GM23338 (cell line): ENCODE data around the gene CLCN6. TPM values are rescaled to one million over a fixed set of nuclear protein-coding genes. Genes with fewer than 3 reads are reported as not detected.

Experiments
- ATAC-seq: fragments of 200-7000 bp; cut with Tn5 transposase; 3 replicates; pipeline ENCODE4 v1.9.1; 2020
- DNase-seq: peaks from one replicate; pipeline ENCODE4 v3.0.0-alpha.2; 2015; ENCODE audit warnings: low spot score
- H2AFZ ChIP-seq: fragments of 200-600 bp; sonication (generic); 2 replicates; pipeline ENCODE4 v1.8.0; 2016; ENCODE audit warnings: antibody characterized with exemption, mild to moderate bottlenecking, moderate library complexity
- H3F3A ChIP-seq: fragments of 200-600 bp; sonication (generic); replicated peaks from 2 replicates; pipeline ENCODE4 v1.8.0; 2017; ENCODE audit warnings: antibody characterized with exemption, mixed run types, low read depth
- H3K27ac ChIP-seq: fragments of 200-600 bp; sonication (generic); 2 replicates; pipeline ENCODE4 v1.6.1; 2016; ENCODE audit warnings: low read depth
- H3K27me3 ChIP-seq: fragments of 200-600 bp; sonication (generic); 2 replicates; pipeline ENCODE4 v1.8.0; 2016; ENCODE audit warnings: mild to moderate bottlenecking, mixed run types, moderate library complexity; ENCODE audit not compliant: insufficient read depth
- H3K36me3 ChIP-seq: fragments of 200-600 bp; sonication (generic); 2 replicates; pipeline ENCODE4 v1.8.0; 2016; ENCODE audit warnings: mild to moderate bottlenecking; ENCODE audit not compliant: insufficient read depth
- H3K4me1 ChIP-seq: fragments of 200-600 bp; sonication (generic); 2 replicates; pipeline ENCODE4 v1.8.0; 2016; ENCODE audit warnings: mild to moderate bottlenecking, moderate library complexity; ENCODE audit not compliant: insufficient read depth
- H3K4me2 ChIP-seq: fragments of 200-600 bp; sonication (generic); 2 replicates; pipeline ENCODE4 v1.7.1; 2017; ENCODE audit warnings: mixed run types
- H3K4me3 ChIP-seq: fragments of 200-600 bp; sonication (generic); 2 replicates; pipeline ENCODE4 v1.6.1; 2016; ENCODE audit warnings: mixed run types
- H3K79me2 ChIP-seq: fragments of 200-600 bp; sonication (generic); replicated peaks from 2 replicates; pipeline ENCODE4 v1.8.0; 2017; ENCODE audit warnings: mild to moderate bottlenecking; ENCODE audit not compliant: insufficient read depth
- H3K9me2 ChIP-seq: fragments of 200-600 bp; sonication (generic); 2 replicates; pipeline ENCODE4 v1.8.0; 2017; ENCODE audit not compliant: insufficient read depth
- H4K20me1 ChIP-seq: fragments of 200-600 bp; sonication (generic); replicated peaks from 2 replicates; pipeline ENCODE4 v1.8.0; 2017; ENCODE audit warnings: mild to moderate bottlenecking; ENCODE audit not compliant: insufficient read depth
- H3K27ac Mint-ChIP-seq: 2 replicates; pipeline ENCODE4 v1.8.0; 2020; ENCODE audit warnings: inconsistent platforms, mild to moderate bottlenecking, moderate library complexity, mixed read lengths
- H3K27me3 Mint-ChIP-seq: 3 replicates; pipeline ENCODE4 v1.8.0; 2022; ENCODE audit warnings: low read depth, mild to moderate bottlenecking, moderate library complexity, mixed read lengths, inconsistent platforms; ENCODE audit not compliant: insufficient read depth, poor library complexity
- H3K36me3 Mint-ChIP-seq: 3 replicates; pipeline ENCODE4 v1.8.0; 2021; ENCODE audit warnings: low read depth, mild to moderate bottlenecking, inconsistent platforms, moderate library complexity, mixed read lengths
- H3K4me1 Mint-ChIP-seq: 3 replicates; pipeline ENCODE4 v1.8.0; 2020; ENCODE audit warnings: mild to moderate bottlenecking, inconsistent platforms, mixed read lengths
- H3K4me3 Mint-ChIP-seq: 3 replicates; pipeline ENCODE4 v1.8.0; 2021; ENCODE audit warnings: moderate library complexity, mild to moderate bottlenecking, inconsistent platforms, mixed read lengths
- H3K9me3 Mint-ChIP-seq: 3 replicates; pipeline ENCODE4 v1.8.0; 2020; ENCODE audit warnings: moderate library complexity, mild to moderate bottlenecking, inconsistent platforms, mixed read lengths
- CREB1 ChIP-seq: fragments of 250-450 bp; sonication (Bioruptor Pico); IDR thresholded peaks from 2 replicates; pipeline ENCODE4 v1.5.0; 2020; ENCODE audit warnings: low read depth, mild to moderate bottlenecking, moderate library complexity
- CTCF ChIP-seq, 2 experiments: fragments of 200-600 bp in 1 of 2; sonication (generic) in 1 of 2; conservative IDR thresholded peaks; 2 replicates each; pipeline versions ENCODE4 v1.5.1 to v1.6.1; 2016 to 2017; ENCODE audit warnings: antibody characterized with exemption in 2 of 2, low read depth in 2 of 2, mild to moderate bottlenecking in 2 of 2, moderate library complexity in 1 of 2
- ETS1 ChIP-seq: IDR thresholded peaks from 2 replicates; pipeline ENCODE4 v1.6.1; 2016; ENCODE audit warnings: antibody characterized with exemption
- EZH2 ChIP-seq: fragments of 200-600 bp; sonication (generic); IDR thresholded peaks from one replicate; pipeline ENCODE4 v1.8.0; 2017; ENCODE audit warnings: antibody characterized with exemption, mild to moderate bottlenecking, low read depth; ENCODE audit not compliant: unreplicated experiment
- EZH2phosphoT487 ChIP-seq: fragments of 200-600 bp; sonication (generic); IDR thresholded peaks from one replicate; pipeline ENCODE4 v1.8.1; 2018; ENCODE audit warnings: antibody characterized with exemption; ENCODE audit not compliant: unreplicated experiment
- JUNB ChIP-seq: IDR thresholded peaks from one replicate; pipeline ENCODE4 v1.6.1; 2016; ENCODE audit warnings: antibody characterized with exemption; ENCODE audit not compliant: unreplicated experiment
- NANOG ChIP-seq: IDR thresholded peaks from 2 replicates; pipeline ENCODE4 v1.6.1; 2016; ENCODE audit warnings: antibody characterized with exemption, borderline replicate concordance
- POLR2AphosphoS5 ChIP-seq: IDR thresholded peaks from 2 replicates; pipeline ENCODE4 v1.6.1; 2016; ENCODE audit warnings: antibody characterized with exemption, low read depth
- STAT1 ChIP-seq: IDR thresholded peaks from one replicate; pipeline ENCODE4 v1.6.1; 2016; ENCODE audit warnings: antibody characterized with exemption; ENCODE audit not compliant: unreplicated experiment
- ZNF114 ChIP-seq: fragments of 250-450 bp; sonication (Bioruptor Pico); IDR thresholded peaks from 2 replicates; pipeline ENCODE4 v1.5.0; 2020; ENCODE audit warnings: mild to moderate bottlenecking, moderate library complexity
- ZNF331 ChIP-seq: fragments of 250-450 bp; sonication (Bioruptor Pico); IDR thresholded peaks from 2 replicates; pipeline ENCODE4 v1.5.0; 2020; ENCODE audit warnings: low read depth, mild to moderate bottlenecking, moderate library complexity
- ZNF462 ChIP-seq: fragments of 250-450 bp; sonication (Bioruptor Pico); IDR thresholded peaks from 2 replicates; pipeline ENCODE4 v1.5.0; 2020; ENCODE audit warnings: mild to moderate bottlenecking, moderate library complexity
- polyA plus RNA-seq: library from polyadenylated mRNA; unstranded; fragments of >200 nt; fragmentation: Nextera tagmentation; extraction: Ambion mirVana; gene quantifications from 2 replicates; pipeline ENCODE4 v1.2.1, GENCODE V29; 2016
- total RNA-seq: library from RNA; depleted of rRNA; stranded (reverse); fragments of >200 nt; shearing (Covaris generic); gene quantifications from 2 replicates; pipeline ENCODE4 v1.2.3, GENCODE V29; 2014
- TF ChIP-seq, protein P1 (sequence below): IDR thresholded peaks from one replicate; pipeline ENCODE4 v1.6.1; 2018; ENCODE audit warnings: antibody characterized with exemption; ENCODE audit not compliant: unreplicated experiment

The CLCN6 gene
- total and polyA plus RNA-seq, 2 experiments from 2014 or later, result 16.0 to 22.6 TPM

DNA sequence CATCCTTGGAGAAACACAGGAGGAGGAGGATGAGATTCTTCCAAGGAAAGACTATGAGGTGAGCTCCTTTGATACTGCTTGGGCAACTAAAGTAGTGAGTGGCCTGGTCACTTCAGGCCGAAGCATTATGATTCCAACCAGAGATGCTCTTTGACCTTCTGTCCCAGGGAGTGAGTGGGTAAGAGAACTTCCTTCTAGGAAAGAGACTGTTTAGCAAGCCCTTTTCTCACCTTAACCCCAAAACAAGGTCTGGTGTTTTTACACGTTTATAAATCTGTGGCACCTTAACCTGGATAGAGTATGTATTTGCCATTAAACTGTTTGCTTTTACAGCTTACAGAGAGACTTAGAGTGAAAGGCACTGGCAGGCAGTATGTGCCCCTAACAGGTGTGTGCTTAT lies 1.1 kb downstream of the CLCN6 start:
- peaks cover 16% of the 10 kb centered on the region for H4K20me1 ChIP-seq
- DNase-seq (no peak), ATAC-seq (no peak)
- H3K27me3 ChIP-seq, result no peaks in the 10 kb centered on the region
- H3F3A ChIP-seq, result peaks cover 21% of the 10 kb centered on the region; the same call in 1 of the 2 replicates
- no peak overlapping the region for H2AFZ ChIP-seq
- peaks cover 69% of the 10 kb centered on the region for H3K79me2 ChIP-seq
- Mint-ChIP-seq H3K4me3 (peak overlapping the region; percentile 92), H3K4me1 (peaks cover 51% of the 10 kb centered on the region), H3K27me3 (peaks cover 12% of the 10 kb centered on the region), H3K36me3 (peaks cover 41% of the 10 kb centered on the region), H3K9me3 (peaks cover 2% of the 10 kb centered on the region; the same call in 1 of the 3 replicates), H3K27ac (0 out of 2 replicates have a peak overlapping the region, but pooled peaks have one; percentile 17)
- peak overlapping the region; percentile 100 for H3K4me2 ChIP-seq
- TF ChIP-seq EZH2 (no peak), ZNF462 (no peak), JUNB (no peak), ZNF331 (CRISPR knock-in tag) (no peak), CTCF (conservative IDR thresholded peaks at IDR 0.05; ENCODE audit: low read depth in 2 of 2) (no peak), NANOG (no peak), ETS1 (no peak), STAT1 (no peak), CREB1 (CRISPR knock-in tag) (no peak), POLR2AphosphoS5 (no peak), ZNF114 (CRISPR knock-in tag) (no peak), EZH2phosphoT487 (no peak)
- TF ChIP-seq, protein P1, sequence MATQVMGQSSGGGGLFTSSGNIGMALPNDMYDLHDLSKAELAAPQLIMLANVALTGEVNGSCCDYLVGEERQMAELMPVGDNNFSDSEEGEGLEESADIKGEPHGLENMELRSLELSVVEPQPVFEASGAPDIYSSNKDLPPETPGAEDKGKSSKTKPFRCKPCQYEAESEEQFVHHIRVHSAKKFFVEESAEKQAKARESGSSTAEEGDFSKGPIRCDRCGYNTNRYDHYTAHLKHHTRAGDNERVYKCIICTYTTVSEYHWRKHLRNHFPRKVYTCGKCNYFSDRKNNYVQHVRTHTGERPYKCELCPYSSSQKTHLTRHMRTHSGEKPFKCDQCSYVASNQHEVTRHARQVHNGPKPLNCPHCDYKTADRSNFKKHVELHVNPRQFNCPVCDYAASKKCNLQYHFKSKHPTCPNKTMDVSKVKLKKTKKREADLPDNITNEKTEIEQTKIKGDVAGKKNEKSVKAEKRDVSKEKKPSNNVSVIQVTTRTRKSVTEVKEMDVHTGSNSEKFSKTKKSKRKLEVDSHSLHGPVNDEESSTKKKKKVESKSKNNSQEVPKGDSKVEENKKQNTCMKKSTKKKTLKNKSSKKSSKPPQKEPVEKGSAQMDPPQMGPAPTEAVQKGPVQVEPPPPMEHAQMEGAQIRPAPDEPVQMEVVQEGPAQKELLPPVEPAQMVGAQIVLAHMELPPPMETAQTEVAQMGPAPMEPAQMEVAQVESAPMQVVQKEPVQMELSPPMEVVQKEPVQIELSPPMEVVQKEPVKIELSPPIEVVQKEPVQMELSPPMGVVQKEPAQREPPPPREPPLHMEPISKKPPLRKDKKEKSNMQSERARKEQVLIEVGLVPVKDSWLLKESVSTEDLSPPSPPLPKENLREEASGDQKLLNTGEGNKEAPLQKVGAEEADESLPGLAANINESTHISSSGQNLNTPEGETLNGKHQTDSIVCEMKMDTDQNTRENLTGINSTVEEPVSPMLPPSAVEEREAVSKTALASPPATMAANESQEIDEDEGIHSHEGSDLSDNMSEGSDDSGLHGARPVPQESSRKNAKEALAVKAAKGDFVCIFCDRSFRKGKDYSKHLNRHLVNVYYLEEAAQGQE, result no peak
- H3K36me3 ChIP-seq, result peaks cover 17% of the 10 kb centered on the region
- no peak overlapping the region for H3K27ac ChIP-seq
- H3K4me1 ChIP-seq, result peaks cover 36% of the 10 kb centered on the region
- H3K4me3 ChIP-seq, result peak overlapping the region; percentile 98
- H3K9me2 ChIP-seq, result no peaks in the 10 kb centered on the region
